KG1 (cell line): ENCODE results near the gene ZG16B.

Experiments used
- DNase-seq: peaks from one replicate; lab custom pipeline; 2025; lab: John Stamatoyannopoulos, UW

ZG16B gene

GRCh38 chr16:2829501-2830354 is at the start of gene ZG16B:
ZG16B (plus strand) TSS chr16:2830303; CDS start chr16:2830442, 139 bp downstream.
- no peak for DNase-seq

- no peak for DNase-seq
These were observed 47.3 kb upstream of the ZG16B start for GRCh38 chr16:2782583-2783351.

- no peak for DNase-seq
These were observed 46.3 kb upstream of the ZG16B start for GRCh38 chr16:2783581-2784357.

GRCh38 chr16:2784358-2785100 is 45.6 kb upstream of the ZG16B start:
- no peak for DNase-seq

GRCh38 chr16:2785101-2785991 is 44.8 kb upstream of the ZG16B start:
- no peak for DNase-seq

- no peak for DNase-seq
These were observed 43.9 kb upstream of the ZG16B start for GRCh38 chr16:2786061-2786825.

GRCh38 chr16:2786826-2787151 is 43.3 kb upstream of the ZG16B start:
- no peak for DNase-seq

GRCh38 chr16:2787406-2787805 is 42.7 kb upstream of the ZG16B start, which contains the start of gene PRSS33:
PRSS33 (minus strand) TSS chr16:2787560; CDS start chr16:2786547, 1,013 bp downstream.
- DNase-seq = no peak

GRCh38 chr16:2787961-2788360 is 42.1 kb upstream of the ZG16B start:
- no peak for DNase-seq

GRCh38 chr16:2790631-2791030 is 39.5 kb upstream of the ZG16B start:
- no peak for DNase-seq

- DNase-seq = no peak
These were observed 38.9 kb upstream of the ZG16B start for GRCh38 chr16:2791174-2791573.

GRCh38 chr16:2792940-2793339 is 37.2 kb upstream of the ZG16B start:
- no peak for DNase-seq

GRCh38 chr16:2795395-2796143 is 34.5 kb upstream of the ZG16B start:
- DNase-seq = no peak

GRCh38 chr16:2798723-2799204 is 31.3 kb upstream of the ZG16B start:
- DNase-seq = no peak

- no peak for DNase-seq
These were observed 30.8 kb upstream of the ZG16B start for GRCh38 chr16:2799205-2799858.

- no peak for DNase-seq
These were observed 30.3 kb upstream of the ZG16B start for GRCh38 chr16:2799859-2800226.

GRCh38 chr16:2803545-2804195 is 26.4 kb upstream of the ZG16B start:
- DNase-seq = no peak

GRCh38 chr16:2804728-2805127 is 25.4 kb upstream of the ZG16B start:
- DNase-seq = no peak
